Activated CD4-positive, alpha-beta T cell treated with anti-CD3 and anti-CD28 coated beads for 48 hours (primary cell): ENCODE results near the gene TMEM132C.
"Not testable (repeated sequence)": the region's sequence is repeated elsewhere in the genome, so short reads cannot be mapped to it uniquely, and the experiment has no call there.

Experiments
- DNase-seq: peaks from one replicate; pipeline ENCODE4 v3.0.0-alpha.2; 2020

The TMEM132C gene

DNA sequence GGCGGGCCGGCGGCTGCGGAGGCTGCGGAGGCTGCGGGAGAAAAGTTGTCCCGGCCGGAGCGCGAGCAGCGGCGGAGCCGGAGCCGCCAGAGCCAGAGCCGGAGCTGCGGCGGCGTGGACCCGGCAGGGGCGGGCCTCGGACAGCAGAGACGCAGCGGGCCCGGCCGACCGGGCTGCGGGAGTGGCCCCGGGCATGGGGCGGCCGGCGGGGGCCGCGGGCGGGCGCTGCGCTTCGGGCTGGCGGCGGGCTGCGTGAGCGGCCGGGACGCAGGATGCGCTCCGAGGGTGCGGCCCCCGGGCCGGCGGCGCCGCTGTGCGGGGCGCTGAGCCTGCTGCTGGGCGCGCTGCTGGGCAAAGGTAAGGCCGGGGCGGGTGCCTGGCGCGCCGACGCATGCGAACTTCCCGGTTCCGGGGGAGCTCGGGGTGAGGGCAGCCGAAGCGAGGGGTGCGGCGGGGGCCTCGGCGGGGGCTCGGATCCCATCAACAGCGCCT is at the start of gene TMEM132C:
TSS of gene TMEM132C (plus strand) at position 40 of the 492 bp plus-strand sequence. CDS start at position 273, 233 bp downstream.
- DNase-seq = no peak

DNA sequence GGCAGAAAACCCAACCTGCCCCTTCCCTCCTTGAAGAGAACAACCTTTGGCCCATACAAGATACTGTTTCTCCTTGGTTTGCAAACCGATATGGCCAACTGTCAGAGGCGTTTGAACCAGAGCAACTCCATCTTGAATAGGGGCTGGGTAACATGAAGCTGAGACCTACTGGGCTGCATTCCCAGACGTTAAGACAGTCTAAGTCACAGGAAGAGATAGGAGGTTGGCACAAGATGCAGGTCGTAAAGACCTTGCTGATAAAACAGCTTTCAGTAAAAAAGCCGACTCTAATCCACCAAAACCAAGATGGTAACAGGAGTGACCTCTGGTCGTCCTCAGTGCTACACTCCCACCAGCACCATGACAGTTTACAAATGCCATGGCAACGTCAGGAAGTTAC is 42.7 kb upstream of the TMEM132C start:
- DNase-seq = no peak

DNA sequence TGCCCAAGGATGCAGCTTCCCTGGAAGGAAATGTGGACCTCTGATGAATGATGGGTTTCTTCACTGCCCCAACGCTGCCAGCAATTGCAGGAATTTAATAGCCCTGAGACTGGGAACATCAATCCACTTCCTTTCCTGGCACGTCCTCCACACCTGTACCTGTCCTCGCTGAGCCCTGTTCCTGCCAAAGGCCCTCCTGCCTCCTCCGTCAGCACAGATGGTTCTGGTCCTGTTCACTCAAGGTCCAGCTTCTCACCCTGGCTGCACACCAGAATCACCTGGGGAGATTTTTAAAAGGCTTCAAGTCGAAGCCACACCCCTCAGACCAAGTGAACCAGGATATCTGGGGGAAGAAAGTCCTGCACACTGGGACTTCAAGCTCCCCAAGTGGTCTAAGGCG is 38.4 kb upstream of the TMEM132C start:
- no peak for DNase-seq

DNA sequence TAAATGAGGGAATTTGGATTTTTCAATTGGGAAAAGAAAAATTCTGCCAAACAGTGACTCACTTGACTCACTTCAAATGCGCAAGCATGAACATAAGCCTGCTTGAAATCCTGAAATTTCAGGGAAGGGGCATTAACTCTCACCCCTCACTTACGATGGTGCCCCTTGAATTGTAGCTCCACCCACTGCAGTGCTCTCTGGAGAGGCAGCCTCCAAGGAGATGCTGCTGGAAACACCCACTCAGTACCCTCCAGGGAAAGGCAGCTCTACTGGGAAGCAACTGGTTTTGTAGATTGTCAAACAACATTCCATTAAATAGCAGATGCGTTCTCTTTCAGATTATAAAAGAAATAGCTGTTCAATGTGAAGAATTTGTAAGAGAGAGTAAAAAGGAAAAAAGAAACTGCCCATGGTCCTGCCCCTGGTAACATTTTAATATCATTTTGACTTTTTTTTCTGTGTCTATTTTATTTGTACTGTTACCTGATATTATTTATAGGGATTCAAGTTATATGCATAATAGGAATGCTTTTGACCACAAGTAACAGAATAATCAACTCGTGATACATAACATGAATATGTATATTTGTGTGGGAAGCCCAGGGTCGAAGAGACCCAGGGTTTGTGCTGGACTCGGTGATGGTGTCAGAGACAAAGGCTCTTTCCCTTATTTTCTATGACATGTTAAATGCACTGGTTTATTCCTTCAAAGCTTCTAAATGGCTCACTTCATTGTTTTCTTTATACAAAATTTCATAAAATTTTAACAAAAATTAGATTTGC is 31.1 kb upstream of the TMEM132C start:
- no peak for DNase-seq

DNA sequence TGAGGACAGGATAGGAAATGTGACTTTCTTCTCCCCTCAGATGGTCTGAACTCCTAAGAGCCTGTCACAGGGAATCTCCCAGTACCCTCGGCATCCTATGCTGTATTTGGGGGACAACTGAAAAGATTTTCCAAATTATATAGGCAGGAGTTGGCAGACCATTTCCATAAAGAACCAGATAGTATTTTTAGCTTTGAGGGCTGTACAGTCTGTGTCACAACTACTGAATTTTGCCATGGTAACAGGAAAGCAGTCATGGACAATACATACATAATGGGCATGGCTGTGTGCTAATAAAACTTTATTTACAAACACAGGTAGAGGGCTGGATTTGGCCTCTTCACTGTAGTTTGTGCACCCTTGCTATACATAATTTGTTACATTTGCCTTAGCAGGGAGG is 30.4 kb upstream of the TMEM132C start:
- no peak for DNase-seq

DNA sequence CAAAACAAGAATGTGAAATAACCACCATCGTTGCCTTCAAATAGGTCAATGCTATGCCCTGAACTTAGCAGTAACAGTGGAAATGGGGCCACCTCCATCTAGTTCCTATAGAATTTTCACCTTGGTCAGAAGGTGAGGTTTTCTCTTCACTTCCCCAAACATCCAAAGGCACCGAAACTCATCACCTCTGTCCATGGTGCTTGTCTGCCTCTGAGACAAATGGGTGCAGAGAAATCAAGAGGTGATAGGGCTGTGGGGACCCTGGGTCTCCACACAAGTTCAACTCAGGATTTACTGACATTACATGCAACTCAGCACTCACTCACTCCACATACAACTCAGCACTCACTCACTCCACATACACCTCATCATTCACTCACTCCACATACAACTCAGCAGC is 26.2 kb upstream of the TMEM132C start:
- no peak for DNase-seq

DNA sequence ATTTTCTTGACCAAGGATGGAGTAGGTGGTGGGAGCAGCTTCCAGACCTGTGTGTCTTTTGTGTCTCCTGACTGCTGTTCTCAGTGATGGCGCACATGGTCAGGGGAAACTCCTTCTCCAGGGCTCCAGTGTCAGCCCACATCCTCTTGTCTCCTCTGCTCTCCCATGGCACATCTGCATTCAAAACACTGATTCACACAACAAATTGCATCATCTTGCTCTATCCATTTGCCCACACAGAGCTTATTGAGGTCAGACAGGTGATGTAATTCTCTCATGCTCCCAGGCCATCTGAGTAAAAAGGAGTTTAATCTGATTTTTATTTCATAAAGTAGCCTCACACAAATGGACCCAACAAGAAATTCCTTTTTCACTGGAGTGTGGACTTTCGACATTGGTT is 21.8 kb upstream of the TMEM132C start:
- no peak for DNase-seq

DNA sequence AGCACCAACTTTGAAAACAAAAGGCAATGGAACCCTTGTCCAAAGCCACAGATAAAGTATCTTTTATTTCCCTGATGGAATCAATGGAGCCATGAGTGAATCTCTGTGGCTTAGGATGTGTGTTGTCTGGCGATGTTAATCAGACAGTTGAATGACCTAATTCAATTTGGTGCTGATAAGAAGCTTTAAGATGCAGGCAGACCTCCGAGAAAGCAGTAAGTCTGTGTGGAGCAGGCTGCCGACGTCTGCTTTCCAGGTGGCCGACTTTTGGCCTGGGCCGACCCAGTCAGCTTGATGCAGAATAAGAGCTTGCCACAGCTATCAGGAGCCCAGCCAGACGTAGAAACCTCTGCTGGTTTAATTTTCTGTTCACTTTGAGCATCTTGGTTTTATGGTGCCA is 21.1 kb upstream of the TMEM132C start:
- DNase-seq = no peak

DNA sequence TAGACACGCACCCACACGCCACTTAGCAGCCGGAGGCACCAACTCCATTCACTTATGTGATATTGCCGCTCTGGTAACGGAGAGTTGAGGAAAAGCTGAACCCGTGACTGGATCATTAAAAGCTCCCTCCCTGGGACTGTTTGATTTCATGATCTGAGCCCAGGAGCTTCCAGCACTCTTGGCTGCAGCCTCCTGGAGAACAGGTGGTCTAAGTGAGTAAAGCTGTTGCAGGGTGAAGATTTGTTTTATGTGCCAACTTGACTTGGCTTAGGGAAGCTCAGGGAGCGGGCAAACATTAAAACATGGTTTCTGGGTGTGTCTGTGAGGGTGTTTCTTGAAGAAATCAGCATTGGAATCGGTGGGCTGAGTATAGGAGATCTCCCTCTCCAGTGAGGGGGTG is 16.9 kb upstream of the TMEM132C start:
- DNase-seq = no peak

DNA sequence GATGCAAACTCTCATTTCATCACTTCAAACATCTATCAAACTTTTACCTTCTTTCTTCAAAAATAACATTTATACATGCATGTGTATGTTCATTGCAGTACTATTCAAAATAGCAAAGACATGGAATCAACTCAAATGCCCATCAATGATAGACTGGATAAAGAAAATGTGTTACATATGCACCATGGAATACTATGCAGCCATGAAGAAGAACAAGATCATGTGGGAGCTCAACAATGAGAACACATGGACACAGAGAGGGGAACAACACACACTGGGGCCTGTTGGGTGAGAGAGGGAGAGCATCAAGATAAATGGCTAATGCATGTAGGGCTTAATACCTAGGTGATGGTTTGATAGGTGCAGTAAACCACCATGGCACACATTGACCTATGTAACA is 13.1 kb upstream of the TMEM132C start:
- DNase-seq = not testable (repeated sequence)

DNA sequence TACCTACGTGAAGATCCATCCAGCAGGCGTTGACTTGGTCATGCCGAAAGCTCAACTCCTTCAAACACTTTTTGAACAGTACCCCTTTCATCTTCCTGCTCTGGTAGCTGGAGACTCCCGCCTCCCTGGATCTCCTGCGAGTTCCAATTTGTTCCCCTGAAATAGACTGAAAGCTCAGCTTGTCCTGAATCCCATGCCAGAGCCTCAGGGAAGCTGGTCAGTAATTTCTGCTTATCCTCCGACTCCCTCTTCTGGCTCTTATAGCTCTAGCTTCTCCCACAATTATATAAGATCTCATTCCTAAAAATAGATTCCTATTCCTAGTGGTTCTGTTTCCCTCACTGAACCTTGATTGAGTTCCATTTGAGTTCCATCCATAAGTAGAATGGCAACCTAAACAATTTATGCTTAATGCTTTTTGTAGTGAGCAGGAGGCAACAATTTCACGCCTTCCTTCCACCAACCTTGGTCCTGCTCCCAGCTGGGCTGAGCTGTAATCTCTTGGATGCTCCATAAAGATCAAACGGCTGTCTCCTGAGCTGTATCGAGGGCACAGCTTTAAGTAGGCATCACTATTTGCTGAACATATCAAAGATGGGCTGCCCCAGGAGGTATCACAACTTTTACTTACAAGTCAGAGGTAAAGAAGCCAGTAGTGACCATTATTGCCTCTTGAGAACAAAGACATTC is 8.0 kb upstream of the TMEM132C start:
- no peak for DNase-seq

DNA sequence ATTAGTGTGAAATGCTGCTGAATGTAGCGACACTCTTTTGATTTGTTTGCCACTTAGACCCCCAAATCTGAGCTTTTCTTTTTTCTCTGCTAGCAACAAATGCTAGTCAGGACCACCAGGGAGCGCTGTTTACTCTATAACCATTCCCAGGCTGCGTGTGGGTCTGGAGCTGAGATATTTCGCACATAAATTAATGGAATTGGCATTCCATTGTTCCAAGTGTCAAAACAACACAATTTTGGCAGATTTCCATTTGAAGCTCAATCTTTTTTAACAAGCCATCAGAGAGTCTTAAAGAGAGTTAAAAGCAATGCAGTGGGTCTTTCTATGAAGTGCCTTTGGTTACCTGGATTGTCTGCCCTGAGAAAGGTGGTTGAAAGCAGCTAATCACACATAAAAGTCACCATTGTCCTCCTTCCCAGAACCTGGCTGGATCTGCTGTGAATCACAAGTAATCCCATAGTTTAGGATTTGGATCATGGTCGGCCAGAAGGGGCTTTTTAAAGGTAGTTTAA is 7.4 kb upstream of the TMEM132C start:
- DNase-seq = peak; percentile 10

DNA sequence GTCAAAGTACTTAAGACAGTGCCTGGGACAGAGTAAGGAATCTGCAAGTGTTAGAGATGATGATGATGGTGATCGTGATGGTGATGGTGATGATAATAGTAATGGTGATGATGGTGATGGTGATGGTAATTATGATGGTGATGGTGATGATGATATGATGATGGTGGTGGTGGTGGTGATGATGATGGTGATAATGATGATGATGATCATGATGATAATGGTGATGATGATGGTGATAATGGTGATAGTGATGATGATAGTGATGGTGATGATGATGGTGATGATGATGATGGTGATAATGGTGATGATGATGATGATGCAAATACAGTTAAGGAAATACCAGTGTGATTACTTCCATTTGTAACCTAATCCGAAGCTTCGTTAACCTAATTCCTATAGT is 5.2 kb upstream of the TMEM132C start:
- no peak for DNase-seq

DNA sequence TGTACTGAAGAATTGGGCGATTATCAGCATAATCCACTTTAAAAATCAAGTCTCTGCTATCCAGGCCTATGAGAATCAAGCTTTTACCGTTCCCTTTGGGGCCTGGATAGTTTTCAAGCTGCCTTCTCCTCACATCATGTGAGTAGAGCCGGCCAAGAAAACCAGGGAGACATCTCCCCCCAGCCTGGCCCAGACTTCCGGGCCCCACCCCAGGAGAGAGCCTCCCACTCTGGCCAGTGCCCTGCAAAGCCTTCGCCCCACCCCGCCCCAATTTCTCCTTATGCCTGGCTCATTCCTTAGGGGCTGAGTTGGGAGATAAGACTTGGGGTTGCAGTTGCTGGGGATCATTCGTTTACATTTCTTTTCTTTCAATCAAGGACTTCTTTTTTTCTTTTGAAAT is 1.4 kb upstream of the TMEM132C start:
- no peak for DNase-seq

DNA sequence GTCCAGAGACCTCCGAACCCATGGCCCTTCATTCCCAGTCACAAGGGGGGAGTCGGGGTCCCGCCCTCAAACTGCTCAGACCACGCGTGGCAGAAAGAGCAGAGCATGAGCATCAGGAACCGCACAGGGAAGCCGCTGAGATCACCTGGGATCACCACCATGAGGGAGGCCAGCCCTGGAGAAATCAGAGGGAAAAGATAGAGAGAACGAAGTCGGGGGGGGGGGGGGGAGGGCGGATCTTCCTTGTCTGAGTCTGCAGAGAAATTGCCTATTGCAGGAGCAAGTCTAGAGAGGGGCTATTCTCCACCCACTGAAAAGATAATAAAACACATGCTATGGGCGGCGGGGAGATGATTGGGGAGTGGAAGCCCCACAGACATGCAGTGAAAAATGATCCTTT is 884 bp upstream of the TMEM132C start:
- DNase-seq = no peak

DNA sequence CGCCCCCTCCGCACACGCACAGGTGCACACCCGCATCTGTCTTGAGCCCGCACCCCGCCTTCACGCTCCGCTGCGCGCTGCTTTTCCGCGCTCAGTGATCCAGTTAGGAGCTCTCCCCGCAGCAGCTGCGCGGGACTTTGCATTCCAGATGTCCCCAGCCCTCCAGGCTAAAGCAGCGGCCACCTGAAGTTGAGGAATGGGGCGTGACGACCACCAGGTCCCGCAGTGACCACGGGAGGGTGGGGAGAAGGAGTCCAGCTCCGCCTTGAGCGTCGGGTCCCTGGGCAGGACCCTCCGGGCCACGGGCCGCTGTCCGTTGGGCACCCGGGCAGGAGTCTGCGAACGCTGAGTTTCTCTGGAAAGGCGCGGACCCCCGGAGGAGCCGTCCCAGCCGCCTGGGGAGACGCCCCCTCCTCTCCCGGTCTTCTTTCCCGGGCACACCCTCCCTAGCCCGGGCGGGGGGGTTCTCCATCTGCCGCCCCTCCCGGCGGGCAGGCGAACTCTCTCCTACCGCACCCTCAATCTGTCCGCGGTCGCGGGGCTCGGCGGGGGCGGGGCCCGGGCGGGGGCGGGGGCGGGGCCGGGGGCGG is 334 bp upstream of the TMEM132C start:
- no peak for DNase-seq

DNA sequence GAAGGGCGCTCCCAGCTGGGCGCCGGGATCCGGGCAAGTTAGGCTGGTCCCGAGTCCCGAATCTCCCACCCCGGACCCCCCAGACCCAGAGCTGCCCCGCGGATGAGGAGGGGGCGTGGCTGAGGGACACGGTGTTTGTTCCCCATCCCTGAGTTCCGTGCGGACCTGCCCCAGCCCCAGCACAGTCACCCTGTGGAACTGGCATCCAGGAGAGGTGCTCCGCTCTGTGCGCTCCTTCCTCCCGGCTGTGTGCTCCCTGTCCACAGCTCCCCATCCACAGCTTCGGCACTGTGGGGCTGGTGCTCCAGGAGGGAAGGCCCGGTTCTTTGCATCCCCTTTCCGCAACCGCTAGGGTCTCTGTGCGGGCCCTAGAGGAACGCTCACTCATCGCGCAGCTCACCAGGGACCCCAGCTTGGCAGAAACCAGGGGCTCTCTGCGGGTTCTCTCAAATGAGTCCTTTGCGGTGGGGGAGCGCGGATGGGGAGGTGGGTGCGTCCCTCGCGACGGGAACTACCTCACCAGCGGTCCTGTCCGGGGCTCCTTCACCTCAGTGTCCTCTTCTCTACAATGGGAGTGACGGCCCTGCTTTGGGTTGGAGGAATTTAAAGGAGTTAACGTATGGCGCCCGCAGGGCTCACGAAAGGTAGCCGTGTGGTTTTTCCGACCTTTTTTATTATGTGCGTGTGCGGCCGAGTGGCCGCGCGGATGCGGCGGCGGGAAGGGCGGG is 845 bp downstream of the TMEM132C start:
- no peak for DNase-seq

DNA sequence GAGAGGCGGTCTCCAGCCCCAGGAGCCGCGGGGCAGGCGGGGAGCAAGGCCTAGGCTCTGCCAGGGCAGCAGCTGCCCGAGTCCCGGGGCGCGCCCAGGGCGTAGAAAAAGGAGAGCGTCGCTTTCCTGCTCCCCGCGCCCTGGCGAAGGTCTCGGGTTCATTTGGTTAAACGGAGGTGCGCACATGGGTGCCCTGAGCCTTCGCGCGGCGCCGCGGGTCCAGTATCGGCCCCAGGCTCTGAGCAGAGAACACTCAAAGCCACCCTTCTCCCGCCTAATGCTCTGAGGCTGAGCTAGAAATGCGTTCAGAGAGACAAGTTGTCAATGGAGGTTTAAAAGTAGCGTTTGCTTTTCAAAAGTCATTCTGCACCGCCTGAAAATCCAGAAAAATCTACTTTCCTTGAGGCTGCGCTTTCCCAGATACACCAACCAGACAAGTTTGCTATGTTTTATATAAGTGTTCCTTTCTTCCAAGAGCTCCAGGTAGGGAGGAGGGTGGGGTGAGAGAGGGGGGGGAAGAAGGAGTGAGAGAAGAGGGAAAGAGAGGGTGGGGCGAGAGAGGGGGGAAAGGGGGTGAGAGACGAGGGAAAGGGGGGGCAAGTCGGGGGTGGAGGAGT is 1.5 kb downstream of the TMEM132C start:
- no peak for DNase-seq

DNA sequence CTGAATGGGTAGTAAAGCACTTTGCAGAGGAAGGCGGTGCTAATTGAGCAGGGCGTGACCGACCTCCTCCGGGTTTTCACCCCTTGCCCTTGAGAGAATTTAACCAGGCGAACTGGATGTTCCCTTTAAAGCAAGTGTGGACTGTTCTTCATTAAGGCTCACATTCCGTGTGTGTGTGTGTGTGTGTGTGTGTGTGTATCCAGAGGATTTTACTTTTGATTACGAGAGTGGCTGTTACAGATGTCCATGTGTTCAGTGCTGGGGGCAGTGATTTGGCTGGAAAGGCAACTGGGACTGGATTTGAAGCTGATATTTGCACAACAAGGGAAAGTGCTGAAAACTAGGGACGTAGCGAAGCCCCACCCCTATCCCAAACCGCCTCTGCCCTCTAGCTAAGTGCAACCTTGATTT is 2.2 kb downstream of the TMEM132C start:
- DNase-seq = no peak

DNA sequence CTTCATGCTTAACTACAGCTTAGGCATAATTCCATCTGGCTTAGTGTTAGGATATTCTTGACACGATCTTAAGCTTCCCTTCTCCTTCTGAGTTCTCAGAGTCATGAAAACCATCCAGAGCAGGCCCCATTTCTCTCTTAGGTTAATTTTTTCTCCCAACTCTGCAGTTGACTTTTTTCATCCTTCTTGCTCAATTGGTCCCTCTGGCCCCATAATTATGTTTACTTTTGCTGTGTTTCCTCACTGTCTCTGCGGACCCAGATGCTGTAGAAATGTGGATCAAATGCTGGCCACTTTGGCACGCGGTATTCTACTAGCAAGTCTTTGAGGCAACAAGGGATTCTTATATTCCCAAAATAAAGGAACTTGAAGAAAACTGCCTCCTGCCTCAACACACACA is 9.5 kb downstream of the TMEM132C start:
- DNase-seq = no peak

DNA sequence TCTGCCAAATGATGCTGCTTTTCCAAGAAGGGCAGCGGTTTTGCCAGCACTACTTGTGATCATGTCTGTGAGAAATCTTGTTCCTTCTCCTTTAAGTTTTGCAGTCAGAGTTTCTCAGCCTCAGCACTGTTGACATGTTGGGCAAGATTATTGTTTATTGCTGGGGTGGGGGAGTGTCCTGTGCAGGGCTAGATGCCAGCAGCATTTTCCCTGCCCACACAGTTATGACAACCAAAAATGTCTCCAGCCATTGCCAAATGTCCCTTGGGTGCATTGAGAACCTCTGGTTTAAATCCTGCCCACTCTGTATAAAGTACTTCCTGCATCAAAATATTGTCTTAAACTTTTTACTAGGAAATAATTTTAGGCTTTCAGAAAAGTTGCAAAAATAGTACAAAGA is 20.0 kb downstream of the TMEM132C start:
- no peak for DNase-seq

DNA sequence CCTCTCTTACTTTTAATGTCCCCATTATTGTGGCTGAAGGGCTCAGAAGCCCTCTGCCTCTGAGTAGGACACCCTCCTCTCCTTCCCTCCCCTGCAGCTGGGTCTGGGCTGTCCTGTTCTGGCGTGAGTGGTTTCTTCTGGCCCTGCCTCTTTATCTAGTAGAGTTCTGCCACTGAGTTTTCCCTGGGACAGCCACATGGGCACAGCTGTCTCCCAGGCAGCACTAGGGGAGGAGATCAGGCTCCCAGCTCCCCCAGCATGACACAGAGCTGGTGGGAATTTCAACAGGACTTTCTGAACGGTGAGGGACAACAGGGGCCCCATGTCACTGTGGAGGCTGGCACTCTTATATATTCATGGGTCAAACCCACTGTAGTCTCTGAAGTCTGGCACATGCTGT is 21.4 kb downstream of the TMEM132C start:
- DNase-seq = no peak

DNA sequence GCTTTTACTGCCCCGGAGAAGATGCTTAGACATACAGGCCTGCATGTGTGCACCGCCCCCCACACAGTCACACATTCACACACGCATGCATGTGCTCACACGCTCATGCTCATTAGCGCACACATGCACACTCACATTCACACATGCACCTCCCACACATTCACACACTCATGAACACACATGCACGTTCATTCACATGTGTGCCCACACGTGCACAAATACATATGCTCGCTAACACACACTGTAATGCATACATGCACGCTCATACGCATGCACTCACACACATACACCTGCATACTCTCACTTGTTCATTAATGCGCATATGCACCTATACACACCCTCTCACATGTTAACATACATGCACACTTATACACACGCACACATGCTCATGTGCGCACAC is 21.9 kb downstream of the TMEM132C start:
- no peak for DNase-seq
